Measurements from ENCODE around the gene AGO3. TPM values are rescaled to one million over a fixed set of nuclear protein-coding genes. Genes with fewer than 3 reads are reported as not detected.

Gene AGO3
- total RNA-seq, 2 experiments from 2014 or later = 31.3 to 34.5 TPM

DNA sequence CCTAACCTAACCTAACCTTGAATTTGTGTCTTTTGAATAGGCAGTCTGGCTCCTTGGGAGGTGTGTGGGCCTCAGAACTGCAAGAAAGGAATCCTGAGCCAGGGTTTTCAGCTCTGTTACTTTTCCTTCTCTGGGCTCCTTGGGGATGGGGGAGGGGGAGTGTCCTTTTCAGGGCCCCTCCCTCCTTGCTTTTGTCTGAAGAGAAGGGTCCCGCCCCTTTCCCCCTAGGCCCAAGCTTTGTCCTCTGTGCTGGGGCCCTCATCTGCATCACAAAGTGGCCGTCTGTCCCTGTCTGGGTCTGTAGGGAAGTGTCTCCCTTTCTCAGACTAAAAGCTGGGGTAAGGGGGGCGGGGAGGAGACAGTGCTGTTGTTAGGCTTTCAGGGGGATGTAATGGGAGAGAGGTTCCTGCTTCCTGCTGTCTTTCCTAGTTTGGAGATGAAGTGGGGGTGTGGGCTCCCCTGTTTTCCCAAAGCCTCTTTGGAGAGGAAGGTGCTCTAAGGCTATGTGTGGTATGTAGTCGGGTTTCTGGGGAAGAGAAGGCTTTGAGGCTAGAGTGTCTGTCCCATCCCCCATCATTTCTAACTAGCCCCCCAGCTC lies 44.8 kb upstream of the AGO3 start:
- Mint-ChIP-seq H3K27ac (peak overlapping the region; percentile 55), H3K36me3 (ENCODE audit: low read depth) (peaks cover 25% of the 10 kb centered on the region), H3K27me3 (no peaks in the 10 kb centered on the region), H3K4me3 (peak overlapping the region; percentile 84), H3K4me1 (ENCODE audit: low read depth) (peaks cover 57% of the 10 kb centered on the region), H3K9me3 (no peaks in the 10 kb centered on the region)
- Histone ChIP-seq H3K9me3 (ENCODE audit: control insufficient read depth in 1 of 2, insufficient read depth in 1 of 2, low read length in 2 of 2) (no peaks in the 10 kb centered on the region), H3K4me3 (ENCODE audit: low read length) (no peak overlapping the region), H3K27me3 (ENCODE audit: control insufficient read depth in 1 of 2, insufficient read depth in 2 of 2, low read length in 2 of 2) (no peaks in the 10 kb centered on the region), H3K4me1 (ENCODE audit: insufficient read depth, low read length) (peaks cover 39% of the 10 kb centered on the region), H3K27ac (ENCODE audit: low read depth in 1 of 2, low read length in 2 of 2) (no peak overlapping the region), H3K36me3 (ENCODE audit: insufficient read depth, low read length) (peaks cover 14% of the 10 kb centered on the region)
- TF ChIP-seq, protein P1, sequence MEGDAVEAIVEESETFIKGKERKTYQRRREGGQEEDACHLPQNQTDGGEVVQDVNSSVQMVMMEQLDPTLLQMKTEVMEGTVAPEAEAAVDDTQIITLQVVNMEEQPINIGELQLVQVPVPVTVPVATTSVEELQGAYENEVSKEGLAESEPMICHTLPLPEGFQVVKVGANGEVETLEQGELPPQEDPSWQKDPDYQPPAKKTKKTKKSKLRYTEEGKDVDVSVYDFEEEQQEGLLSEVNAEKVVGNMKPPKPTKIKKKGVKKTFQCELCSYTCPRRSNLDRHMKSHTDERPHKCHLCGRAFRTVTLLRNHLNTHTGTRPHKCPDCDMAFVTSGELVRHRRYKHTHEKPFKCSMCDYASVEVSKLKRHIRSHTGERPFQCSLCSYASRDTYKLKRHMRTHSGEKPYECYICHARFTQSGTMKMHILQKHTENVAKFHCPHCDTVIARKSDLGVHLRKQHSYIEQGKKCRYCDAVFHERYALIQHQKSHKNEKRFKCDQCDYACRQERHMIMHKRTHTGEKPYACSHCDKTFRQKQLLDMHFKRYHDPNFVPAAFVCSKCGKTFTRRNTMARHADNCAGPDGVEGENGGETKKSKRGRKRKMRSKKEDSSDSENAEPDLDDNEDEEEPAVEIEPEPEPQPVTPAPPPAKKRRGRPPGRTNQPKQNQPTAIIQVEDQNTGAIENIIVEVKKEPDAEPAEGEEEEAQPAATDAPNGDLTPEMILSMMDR (IDR thresholded peaks at IDR 0.05) = no peak
- CTCF ChIA-PET = interaction anchor here (0.6 kb wide), 1 partner anchor 91 kb away, joined by 3 read pairs; no protein-coding TSS in a partner anchor
- intact Hi-C loops (cut with DNase I, micrococcal nuclease) = loop anchor here in 1 of 2 experiments (2.0 kb wide), 1 partner anchor 329 kb away; the partner anchor contains the start of genes KIAA0319L and NCDN
- POLR2A ChIA-PET = no interaction called here
- DNase-seq (peak in 1 of 14 experiments; percentile 26), ATAC-seq (ENCODE audit: poor library complexity) (no peak)

DNA sequence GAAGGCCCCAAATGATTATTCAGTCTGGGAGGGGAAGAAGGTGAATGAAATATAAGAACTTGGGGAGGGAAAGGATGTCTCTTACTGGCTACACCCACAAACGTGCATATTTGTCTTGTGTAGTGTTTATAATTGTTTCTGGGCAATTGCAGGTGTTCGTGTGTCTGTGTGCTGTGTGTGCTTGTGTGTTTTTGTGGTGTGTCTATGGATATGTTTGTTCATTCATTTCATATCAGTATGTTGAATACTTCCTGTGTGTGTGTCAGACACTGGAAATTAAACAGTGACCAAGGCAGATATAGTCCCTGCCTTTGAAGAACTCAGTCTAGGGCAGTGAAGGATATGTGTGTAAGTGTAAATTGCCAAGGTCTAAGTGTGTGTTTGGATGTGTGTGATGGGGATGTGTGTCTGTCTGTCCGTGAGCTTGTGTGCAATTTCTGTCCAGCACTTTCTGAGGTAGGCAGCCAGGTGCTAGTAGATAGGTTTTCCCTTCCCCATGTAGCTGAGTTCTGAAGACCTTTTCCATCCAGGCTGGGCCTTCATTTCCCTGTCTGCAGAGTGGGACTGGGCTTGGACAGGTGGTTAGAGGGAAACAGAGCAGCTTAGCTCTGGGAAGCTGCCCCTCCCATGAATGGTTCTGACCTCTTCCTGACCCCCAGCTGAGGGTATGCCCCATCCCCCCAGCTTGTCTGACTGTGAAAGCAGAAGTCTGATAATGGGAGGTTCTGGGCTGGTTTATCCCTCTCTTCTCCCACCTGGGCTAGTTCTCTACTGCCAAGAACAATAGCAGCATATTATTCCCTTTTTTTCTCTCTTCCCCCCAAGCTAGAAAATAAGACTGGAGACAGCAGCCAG lies 44.1 kb upstream of the AGO3 start:
- DNase-seq (no peak), ATAC-seq (ENCODE audit: poor library complexity) (no peak)
- Mint-ChIP-seq H3K4me1 (ENCODE audit: low read depth) (peaks cover 55% of the 10 kb centered on the region), H3K36me3 (ENCODE audit: low read depth) (peaks cover 28% of the 10 kb centered on the region), H3K27me3 (no peaks in the 10 kb centered on the region), H3K4me3 (peak overlapping the region; percentile 39), H3K27ac (peak overlapping the region; percentile 35), H3K9me3 (no peaks in the 10 kb centered on the region)
- ChIA-PET POLR2A (no interaction called here), CTCF (no interaction called here)
- H3K4me1 ChIP-seq (ENCODE audit: insufficient read depth, low read length) = peaks cover 39% of the 10 kb centered on the region
- H3K36me3 ChIP-seq (ENCODE audit: insufficient read depth, low read length) = peaks cover 19% of the 10 kb centered on the region
- TF ChIP-seq, protein P1 (IDR thresholded peaks at IDR 0.05) = no peak
- no peaks in the 10 kb centered on the region for H3K27me3 ChIP-seq (ENCODE audit: control insufficient read depth in 1 of 2, insufficient read depth in 2 of 2, low read length in 2 of 2)
- no peaks in the 10 kb centered on the region for H3K9me3 ChIP-seq (ENCODE audit: control insufficient read depth in 1 of 2, insufficient read depth in 1 of 2, low read length in 2 of 2)
- intact Hi-C loops (cut with DNase I, micrococcal nuclease) = loop anchor here in 1 of 2 experiments (2.0 kb wide), 1 partner anchor 330 kb away; the partner anchor contains the start of genes KIAA0319L and NCDN
- no peak overlapping the region for H3K27ac ChIP-seq (ENCODE audit: low read depth in 1 of 2, low read length in 2 of 2)
- H3K4me3 ChIP-seq (ENCODE audit: low read length) = no peak overlapping the region

DNA sequence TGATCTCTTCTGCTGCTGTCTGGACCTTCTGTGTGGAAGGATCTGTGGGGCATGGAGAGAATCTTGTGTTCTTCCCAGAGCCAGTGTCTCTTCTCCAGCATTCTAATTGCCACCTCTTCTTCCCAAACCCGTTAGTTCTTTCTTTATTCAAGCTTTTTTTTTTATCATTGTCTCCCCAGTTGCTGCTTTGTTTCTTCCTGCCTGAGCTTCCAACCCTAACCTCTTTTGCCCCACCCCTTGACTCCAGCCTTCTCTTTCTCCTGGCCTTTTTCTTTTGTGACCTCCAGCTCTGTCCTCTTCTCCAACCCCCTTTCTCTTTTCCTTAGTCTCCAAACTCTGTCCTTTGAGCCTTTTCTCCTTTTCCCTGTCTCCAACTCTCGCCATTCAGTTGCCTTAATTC lies 43.4 kb upstream of the AGO3 start:
- H3K4me1 ChIP-seq (ENCODE audit: insufficient read depth, low read length) = peaks cover 37% of the 10 kb centered on the region
- Mint-ChIP-seq H3K9me3 (no peaks in the 10 kb centered on the region), H3K27ac (peak overlapping the region; percentile 35), H3K4me3 (no peak overlapping the region), H3K36me3 (ENCODE audit: low read depth) (peaks cover 34% of the 10 kb centered on the region), H3K4me1 (ENCODE audit: low read depth) (peaks cover 48% of the 10 kb centered on the region), H3K27me3 (no peaks in the 10 kb centered on the region)
- TF ChIP-seq, protein P1 (IDR thresholded peaks at IDR 0.05) = no peak
- ATAC-seq (ENCODE audit: poor library complexity) (no peak), DNase-seq (no peak)
- H3K4me3 ChIP-seq (ENCODE audit: low read length) = no peak overlapping the region
- H3K9me3 ChIP-seq (ENCODE audit: control insufficient read depth in 1 of 2, insufficient read depth in 1 of 2, low read length in 2 of 2) = no peaks in the 10 kb centered on the region
- no peaks in the 10 kb centered on the region for H3K27me3 ChIP-seq (ENCODE audit: control insufficient read depth in 1 of 2, insufficient read depth in 2 of 2, low read length in 2 of 2)
- ChIA-PET POLR2A (no interaction called here), CTCF (no interaction called here)
- H3K36me3 ChIP-seq (ENCODE audit: insufficient read depth, low read length) = peaks cover 26% of the 10 kb centered on the region
- intact Hi-C loops (cut with DNase I, micrococcal nuclease) = loop anchor here in 1 of 2 experiments (2.0 kb wide), 1 partner anchor 331 kb away; the partner anchor contains the start of genes KIAA0319L and NCDN
- H3K27ac ChIP-seq (ENCODE audit: low read depth in 1 of 2, low read length in 2 of 2) = no peak overlapping the region

All from CD4-positive, alpha-beta T cell (primary cell).